DMS79 treated with DMSO at 0.1 percent for 48 hours (cell line): ENCODE measurements around the gene ANKRD22.
A peak's percentile ranks its signal among the peaks of the same experiment; 100 is the strongest.

Source experiments
- DNase-seq: peaks from one replicate; lab custom pipeline; 2025; lab: John Stamatoyannopoulos, UW

The ANKRD22 gene

DNA sequence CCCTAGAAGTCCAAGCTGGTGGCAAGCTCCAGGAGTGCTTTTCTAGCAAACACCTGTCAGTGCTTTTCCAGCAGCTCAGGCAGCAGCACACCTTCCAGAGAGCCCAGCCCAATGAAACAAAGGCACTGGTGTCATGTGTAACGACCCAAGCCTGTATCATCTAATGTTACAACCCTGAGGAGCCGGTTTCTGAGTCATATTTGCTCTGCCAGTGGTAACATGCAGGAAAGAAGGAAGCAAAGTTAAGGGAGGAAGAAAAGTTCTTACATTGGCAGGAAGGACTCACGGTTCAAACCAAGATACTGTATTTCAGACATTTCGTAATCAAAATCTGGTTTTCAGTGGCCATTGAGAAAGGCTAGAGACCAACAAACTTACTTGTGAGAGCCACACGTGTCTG, at the start of gene ANKRD22:
TSS of gene ANKRD22 (minus strand) at position 139 of the 400 bp plus-strand sequence. CDS start 237 bp downstream, outside the sequence.
- DNase-seq = peak; percentile 3

DNA sequence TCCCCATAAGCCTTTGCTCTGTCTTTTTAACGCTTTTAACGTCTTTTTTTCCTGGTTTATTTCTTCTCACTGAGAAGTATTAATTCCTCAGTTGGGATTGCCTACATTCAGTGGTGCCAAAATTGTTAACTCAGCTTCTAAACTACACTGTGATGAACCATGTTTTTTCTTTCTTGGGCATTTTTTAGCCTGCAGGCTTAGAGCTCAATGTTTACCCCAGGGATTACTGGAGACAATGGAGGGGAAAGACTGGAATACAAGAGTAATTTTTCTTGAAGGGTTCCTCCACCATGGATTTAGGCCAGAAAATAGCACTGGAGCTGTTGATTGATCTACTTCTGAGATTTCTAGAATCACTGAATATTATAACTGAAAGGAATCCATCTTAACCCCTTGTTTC, 48.2 kb upstream of the ANKRD22 start:
- DNase-seq = no peak

- no peak for DNase-seq
These were observed 47.1 kb upstream of the ANKRD22 start for GRCh38 chr10:88898727-88899126.

- DNase-seq = peak; percentile 75
These were observed 45.6 kb upstream of the ANKRD22 start for GRCh38 chr10:88896994-88897853.

DNA sequence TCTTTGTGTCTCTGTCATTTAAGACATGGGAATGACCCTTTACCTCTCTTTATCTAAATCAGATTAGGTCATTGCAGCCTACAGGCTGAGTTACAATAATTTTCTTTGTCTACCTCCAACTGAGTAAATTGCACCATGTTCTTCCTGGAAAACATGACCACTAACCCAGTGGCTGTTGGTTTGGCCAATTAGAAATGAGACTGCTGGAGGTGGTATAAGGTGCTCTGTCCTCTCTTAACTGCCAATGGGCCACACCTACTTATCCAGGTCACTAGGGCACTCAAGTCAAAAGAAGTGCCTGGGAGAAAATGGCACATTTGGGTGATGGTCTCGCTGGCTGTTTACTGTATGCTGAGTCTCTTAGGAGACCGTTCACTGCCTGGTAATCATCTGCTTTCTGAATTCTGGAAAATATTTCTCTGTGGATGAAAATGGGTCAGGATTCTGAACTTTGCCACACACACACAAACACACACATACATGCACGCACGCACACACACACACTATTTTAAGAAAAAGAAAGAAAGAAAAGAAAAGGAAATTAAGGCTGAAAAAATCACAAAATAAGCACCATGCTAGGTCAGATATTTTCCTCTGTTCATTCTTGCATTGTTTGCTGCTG, 44.8 kb upstream of the ANKRD22 start:
- no peak for DNase-seq

DNA sequence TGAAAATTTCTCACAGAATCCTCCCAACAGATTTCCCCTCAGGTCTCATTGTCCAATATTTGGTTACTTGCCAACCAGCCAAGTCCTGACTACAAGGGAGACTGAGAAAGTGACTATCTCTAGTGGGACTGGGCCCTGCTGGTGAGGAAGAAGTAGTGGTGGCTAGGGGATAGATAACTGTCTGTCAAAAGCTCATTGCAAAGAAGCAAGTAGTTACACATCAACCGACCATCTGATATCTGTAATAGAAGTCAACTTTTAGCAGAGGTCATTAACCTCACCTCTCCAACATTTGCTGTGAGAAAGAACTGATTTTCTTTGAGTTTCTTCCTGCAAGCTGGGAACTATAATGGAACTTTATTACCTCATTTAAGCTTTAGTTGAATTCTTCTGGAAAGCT, 43.6 kb upstream of the ANKRD22 start:
- no peak for DNase-seq

DNA sequence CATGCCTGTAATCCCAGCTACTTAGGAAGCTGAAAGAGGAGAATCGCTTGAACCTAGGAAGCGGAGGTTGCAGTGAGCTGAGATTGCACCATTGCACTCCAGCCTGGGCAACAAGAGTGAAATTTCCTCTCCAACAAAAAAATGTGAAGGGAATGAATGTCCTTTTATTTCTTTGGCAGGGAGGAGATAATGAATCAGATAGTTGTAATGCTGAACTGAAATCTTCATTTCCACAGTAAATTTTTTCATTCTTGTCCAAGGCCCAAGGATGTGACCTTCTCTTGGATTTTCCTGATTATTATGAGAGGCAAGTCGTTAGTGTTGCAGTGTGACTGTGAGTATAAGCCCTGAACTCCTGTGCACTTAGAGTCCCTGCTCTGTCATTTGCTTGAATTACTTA, 42.0 kb upstream of the ANKRD22 start:
- no peak for DNase-seq

GRCh38 chr10:88892222-88892967, 40.8 kb upstream of the ANKRD22 start:
- DNase-seq = no peak

DNA sequence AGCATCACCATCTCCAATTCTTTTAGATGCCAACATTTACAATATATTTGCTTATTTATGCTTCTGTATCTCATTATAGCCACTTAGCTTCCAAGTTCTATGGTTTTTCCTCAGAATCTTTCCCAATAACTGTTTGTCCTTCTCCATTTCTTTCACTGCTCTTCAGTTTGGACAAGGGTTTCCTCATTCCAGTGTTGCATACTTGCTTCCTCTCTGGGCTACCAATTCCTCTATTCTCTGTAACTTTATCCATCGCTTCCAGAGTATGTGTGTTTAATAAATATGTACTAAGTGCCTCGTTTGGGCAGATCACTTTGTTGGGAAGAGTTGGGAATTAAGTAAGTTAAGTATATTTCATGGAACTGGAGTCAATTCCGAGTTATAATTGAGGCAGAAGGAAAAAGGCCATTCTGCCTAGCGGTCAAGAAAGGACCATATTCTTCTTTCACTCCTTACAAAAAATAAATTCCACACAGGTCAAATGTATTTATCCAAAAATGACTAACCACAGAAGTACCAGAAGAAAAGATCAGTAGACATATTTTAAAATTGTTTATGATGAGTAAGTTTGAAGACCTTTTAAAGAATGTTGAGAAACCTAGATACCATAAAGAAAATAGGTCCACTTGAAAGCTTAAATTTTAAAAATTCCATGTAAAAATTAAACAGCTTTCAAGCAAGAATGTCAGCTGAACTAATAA, 39.2 kb upstream of the ANKRD22 start:
- DNase-seq = no peak

- no peak for DNase-seq
These were observed 38.1 kb upstream of the ANKRD22 start for GRCh38 chr10:88889559-88890337.

DNA sequence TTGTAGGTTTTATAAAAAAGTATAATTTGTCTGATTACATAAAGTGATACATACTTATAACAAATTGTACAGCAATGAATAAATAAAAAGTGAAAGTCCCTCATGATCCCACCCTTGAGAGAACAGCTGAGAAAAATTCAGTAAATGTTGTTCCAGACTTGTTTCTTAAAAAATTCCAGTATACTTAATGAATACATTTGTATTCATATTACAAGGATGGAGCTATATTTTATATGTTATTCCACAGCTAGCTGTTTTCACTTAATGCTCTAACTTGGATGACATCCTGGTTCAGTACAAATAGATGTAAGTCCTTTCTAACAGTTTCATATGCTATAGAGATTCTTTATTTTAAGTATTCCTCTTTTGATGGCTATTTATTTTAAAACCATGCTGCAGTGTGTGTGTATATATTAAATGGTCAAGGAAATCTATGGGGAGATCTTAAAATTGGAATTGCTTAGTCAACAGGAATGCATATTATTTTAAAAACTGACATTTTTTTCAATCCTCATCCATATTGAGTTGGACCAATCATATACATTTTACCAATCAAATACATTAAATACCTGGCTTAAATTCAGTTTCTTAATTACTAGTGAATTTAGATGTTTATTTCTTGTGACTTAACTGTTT, 37.3 kb upstream of the ANKRD22 start:
- DNase-seq = no peak

DNA sequence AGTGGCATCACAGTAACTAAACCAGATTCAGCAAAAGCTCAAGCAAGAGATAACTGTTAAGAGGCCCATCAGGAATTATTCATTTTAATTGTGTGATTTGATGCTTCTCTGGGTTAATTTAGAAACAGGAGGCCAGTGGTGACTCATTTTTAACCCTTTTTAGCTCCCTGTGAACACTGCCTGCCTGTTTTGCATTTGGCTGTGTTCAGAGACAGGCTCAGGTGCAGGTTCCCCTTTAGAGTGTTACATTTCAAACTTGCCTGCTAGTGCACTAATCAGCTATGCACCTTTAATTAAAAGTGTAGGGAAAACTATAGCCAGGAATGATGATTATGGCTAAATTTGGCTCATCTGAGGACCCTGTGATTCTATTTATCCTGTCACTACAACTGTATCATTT, 34.9 kb upstream of the ANKRD22 start:
- DNase-seq = no peak

- DNase-seq = no peak
These were observed 31.8 kb upstream of the ANKRD22 start for GRCh38 chr10:88883448-88883809.

DNA sequence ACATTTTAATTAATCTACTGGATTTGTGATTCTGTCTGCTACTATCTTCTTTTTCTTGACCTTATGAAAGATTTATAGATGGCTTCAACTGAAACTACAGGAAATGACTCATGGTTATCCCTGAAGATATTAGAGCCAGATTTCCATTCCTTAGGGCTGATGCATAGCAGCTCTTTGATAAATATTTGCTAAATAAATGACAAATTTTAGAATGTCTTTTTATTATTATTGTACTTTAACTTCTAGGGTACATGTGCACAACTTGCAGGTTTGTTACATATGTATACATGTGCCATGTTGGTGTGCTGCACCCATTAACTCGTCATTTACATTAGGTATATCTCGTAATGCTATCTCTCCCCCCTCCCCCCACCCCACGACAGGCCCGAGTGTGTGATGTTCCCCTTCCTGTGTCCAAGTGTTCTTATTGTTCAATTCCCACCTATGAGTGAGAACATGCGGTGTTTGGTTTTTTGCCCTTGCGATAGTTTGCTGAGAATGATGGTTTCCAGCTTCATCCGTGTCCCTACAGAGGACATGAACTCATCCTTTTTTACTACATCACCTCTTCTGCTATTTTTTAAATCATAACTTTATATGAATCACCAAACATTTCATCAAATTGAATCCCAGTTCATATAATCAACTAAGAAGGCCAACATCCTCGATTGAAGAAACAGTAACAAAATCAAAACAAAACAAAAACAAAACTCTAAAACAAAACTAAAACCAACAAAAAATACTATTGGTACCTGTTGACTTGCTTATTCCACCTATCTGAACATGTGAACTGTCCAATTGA, 31.2 kb upstream of the ANKRD22 start:
- peak; percentile 1 for DNase-seq

- DNase-seq = no peak
These were observed 30.4 kb upstream of the ANKRD22 start for GRCh38 chr10:88881922-88882645.

- no peak for DNase-seq
These were observed 29.7 kb upstream of the ANKRD22 start for GRCh38 chr10:88881320-88881719.

DNA sequence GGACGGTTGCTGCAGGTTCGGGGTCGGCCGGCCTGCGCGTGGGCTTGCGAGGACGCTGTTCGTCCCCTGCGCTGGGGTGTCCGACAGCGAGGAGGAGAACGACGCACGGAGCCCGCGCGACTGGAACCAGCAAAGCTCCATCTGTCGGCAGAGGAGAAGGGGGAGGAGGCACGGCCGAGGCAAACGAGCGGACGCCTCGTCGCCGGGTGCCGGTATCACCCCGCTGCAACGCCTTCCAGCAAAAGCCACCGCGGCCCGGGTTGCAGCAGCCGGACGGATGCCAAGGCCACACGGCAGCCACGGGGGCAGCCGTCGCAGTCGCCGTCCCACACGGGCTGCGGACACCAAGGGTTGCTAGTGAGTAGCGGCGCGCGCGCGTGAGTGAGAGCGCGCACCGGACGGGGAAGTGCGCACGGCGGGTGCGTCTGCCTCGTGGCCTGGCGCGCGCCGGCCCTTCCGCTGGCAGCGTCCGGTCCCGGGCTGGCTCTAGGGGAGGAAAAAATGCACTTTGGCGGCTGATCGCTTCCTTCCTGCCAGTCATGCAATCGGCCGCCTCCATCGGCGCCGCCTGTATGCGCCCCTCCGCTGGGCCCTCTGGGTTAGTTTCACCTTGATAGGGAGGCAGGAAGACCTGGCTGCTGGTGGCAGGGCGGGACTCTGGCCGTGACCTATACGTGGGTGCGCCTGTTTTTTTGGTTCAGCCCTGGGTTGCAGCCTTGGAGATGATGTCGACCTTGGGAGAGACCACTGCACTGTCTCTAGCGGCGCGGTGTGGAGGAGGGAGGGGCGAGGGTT, 28.8 kb upstream of the ANKRD22 start:
- DNase-seq = peak; percentile 32

DNA sequence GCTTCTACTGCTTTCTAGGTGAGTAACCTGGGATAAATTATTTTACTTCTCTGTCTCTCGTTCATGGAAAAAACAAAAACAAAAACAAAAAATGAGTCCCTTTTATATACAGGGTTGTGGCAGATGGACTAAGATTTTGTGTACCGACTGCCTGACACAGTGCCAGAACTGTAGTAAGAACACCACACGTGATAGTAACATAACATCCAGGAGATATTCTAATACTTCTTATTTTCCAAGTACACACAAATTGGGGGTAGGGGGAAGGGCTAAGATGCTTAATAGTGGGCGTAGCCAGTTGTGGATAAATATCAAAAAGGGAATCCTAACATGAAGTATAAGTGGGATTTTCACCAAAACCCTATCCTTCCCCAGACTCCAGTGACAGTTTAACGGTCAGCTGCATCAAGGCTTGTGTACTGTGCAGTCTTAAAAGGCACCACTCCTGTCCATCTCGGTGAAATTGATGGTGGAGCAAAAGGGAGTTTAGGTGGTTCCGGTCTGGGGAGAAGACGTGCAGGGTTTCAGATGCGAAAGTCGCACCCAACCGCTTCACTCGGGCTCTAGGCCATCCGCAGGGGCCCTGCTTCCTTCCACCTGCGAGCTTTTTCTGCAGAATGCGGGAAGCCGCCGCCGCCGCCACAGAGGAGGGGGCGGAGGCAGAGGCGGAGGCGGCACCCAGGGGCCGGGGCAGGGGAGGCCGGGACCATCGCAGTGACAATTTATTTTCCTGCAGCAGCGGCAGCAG, 28.1 kb upstream of the ANKRD22 start, which contains the start of gene STAMBPL1:
TSS of gene STAMBPL1 (plus strand) at position 712 of the 748 bp plus-strand sequence. CDS start 21,464 bp downstream, outside the sequence.
- peak; percentile 31 for DNase-seq
